ENCODE results near the gene GALT. TPM values are rescaled to one million over a fixed set of nuclear protein-coding genes. Genes with fewer than 3 reads are reported as not detected.

The GALT gene
- total and polyA plus RNA-seq, 4 donors, result 58.6 to 196 (median 115) TPM

DNA sequence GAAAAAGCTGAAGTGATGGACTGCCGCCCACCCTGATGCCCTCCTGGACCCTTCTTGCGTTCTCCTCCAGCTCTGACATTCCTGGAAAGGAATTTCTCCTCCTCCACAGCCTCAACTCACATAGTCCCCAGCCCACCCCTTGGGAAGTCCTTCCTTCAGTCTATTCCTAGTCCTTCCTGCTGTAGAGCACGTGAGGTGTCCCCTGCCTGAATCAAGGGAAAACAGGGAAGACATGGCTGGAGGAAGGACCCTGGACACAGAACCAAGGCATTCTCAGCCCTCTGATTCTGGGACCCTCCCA, 21.3 kb upstream of the GALT start (continued):
- TF ChIP-seq, protein P1, sequence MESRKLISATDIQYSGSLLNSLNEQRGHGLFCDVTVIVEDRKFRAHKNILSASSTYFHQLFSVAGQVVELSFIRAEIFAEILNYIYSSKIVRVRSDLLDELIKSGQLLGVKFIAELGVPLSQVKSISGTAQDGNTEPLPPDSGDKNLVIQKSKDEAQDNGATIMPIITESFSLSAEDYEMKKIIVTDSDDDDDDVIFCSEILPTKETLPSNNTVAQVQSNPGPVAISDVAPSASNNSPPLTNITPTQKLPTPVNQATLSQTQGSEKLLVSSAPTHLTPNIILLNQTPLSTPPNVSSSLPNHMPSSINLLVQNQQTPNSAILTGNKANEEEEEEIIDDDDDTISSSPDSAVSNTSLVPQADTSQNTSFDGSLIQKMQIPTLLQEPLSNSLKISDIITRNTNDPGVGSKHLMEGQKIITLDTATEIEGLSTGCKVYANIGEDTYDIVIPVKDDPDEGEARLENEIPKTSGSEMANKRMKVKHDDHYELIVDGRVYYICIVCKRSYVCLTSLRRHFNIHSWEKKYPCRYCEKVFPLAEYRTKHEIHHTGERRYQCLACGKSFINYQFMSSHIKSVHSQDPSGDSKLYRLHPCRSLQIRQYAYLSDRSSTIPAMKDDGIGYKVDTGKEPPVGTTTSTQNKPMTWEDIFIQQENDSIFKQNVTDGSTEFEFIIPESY (IDR thresholded peaks at IDR 0.05), result no peak
- TF ChIP-seq SP1 (IDR thresholded peaks at IDR 0.05) (no peak), HNF4A (conservative IDR thresholded peaks at IDR 0.05) (no peak), GABPA (IDR thresholded peaks at IDR 0.05 in 1 of 2, conservative IDR thresholded peaks at IDR 0.05 in 1 of 2) (no peak), RXRA (IDR thresholded peaks at IDR 0.05) (no peak)
- TF ChIP-seq, protein P2, sequence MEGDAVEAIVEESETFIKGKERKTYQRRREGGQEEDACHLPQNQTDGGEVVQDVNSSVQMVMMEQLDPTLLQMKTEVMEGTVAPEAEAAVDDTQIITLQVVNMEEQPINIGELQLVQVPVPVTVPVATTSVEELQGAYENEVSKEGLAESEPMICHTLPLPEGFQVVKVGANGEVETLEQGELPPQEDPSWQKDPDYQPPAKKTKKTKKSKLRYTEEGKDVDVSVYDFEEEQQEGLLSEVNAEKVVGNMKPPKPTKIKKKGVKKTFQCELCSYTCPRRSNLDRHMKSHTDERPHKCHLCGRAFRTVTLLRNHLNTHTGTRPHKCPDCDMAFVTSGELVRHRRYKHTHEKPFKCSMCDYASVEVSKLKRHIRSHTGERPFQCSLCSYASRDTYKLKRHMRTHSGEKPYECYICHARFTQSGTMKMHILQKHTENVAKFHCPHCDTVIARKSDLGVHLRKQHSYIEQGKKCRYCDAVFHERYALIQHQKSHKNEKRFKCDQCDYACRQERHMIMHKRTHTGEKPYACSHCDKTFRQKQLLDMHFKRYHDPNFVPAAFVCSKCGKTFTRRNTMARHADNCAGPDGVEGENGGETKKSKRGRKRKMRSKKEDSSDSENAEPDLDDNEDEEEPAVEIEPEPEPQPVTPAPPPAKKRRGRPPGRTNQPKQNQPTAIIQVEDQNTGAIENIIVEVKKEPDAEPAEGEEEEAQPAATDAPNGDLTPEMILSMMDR (IDR thresholded peaks at IDR 0.05; ENCODE audit: low read depth, low read length, missing input control), result no peak

DNA sequence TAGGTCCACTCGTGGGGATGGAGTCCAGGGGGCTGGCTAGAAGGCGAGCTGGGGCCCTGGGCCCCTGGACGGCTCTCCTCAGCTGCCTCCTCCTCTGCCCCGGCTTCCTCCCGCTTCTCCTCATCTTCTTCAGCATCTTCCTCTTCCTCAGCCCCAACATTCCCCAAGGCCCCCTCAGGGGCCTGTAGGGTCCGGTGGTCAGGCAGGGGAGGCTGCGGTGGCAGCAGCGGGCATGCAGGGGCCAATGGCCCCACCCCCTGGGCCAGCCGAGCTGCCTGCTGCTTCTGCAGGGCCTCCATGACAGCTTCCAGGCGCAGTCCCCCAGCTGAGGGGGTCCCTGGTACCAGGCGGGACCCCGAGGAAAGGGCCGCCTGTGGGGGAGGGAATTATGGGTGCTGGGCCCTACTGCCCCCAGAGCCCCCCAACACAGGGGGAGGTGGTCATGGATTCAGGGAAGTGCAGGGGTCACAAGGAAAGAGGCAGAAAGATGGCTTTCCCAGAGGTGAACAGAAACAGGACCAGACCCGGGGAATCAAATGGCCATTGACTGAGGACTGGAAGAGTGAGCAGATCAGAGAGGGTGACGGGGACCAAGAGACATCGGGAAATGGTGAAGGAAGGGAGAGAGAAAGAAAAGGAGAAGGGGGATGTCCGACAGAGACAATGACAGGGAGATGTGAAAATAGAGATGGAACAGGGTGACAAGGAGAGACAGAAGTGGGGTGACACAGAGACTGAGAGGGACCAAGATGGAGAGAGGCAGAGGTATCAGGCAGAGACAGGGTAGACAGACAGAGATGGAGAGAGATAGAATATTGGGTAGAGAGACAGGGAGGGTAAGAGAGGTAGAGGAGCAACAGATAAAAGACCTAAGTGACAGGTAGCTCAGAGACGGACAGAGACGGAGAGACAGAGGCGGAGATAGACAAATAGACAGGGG, 18.5 kb upstream of the GALT start:
- 62% methylated on average over 20 of the region's 20 CpGs for WGBS
- no peak for DNase-seq (ENCODE audit: low spot score)
- peak overlapping the region in 2 of 3 donors; percentile 52 to 54 for H3K4me3 ChIP-seq (ENCODE audit: low read depth in 1 of 3, low read length in 3 of 3)
- H3K27me3 ChIP-seq (ENCODE audit: control insufficient read depth in 4 of 4, insufficient read depth in 4 of 4, low read length in 3 of 4), result no peaks in the 10 kb centered on the region
- H3K27ac ChIP-seq (ENCODE audit: low read depth in 1 of 2, low read length in 2 of 2), result no peak overlapping the region
- TF ChIP-seq YY1 (IDR thresholded peaks at IDR 0.05) (no peak), GABPA (IDR thresholded peaks at IDR 0.05 in 1 of 2, conservative IDR thresholded peaks at IDR 0.05 in 1 of 2) (no peak), NR2F2 (IDR thresholded peaks at IDR 0.05) (no peak), RXRA (IDR thresholded peaks at IDR 0.05) (no peak), TAF1 (conservative IDR thresholded peaks at IDR 0.05) (no peak), FOXA1 (IDR thresholded peaks at IDR 0.05) (no peak), FOXA2 (IDR thresholded peaks at IDR 0.05) (no peak), HNF4G (IDR thresholded peaks at IDR 0.05) (no peak)
- TF ChIP-seq, protein P3, sequence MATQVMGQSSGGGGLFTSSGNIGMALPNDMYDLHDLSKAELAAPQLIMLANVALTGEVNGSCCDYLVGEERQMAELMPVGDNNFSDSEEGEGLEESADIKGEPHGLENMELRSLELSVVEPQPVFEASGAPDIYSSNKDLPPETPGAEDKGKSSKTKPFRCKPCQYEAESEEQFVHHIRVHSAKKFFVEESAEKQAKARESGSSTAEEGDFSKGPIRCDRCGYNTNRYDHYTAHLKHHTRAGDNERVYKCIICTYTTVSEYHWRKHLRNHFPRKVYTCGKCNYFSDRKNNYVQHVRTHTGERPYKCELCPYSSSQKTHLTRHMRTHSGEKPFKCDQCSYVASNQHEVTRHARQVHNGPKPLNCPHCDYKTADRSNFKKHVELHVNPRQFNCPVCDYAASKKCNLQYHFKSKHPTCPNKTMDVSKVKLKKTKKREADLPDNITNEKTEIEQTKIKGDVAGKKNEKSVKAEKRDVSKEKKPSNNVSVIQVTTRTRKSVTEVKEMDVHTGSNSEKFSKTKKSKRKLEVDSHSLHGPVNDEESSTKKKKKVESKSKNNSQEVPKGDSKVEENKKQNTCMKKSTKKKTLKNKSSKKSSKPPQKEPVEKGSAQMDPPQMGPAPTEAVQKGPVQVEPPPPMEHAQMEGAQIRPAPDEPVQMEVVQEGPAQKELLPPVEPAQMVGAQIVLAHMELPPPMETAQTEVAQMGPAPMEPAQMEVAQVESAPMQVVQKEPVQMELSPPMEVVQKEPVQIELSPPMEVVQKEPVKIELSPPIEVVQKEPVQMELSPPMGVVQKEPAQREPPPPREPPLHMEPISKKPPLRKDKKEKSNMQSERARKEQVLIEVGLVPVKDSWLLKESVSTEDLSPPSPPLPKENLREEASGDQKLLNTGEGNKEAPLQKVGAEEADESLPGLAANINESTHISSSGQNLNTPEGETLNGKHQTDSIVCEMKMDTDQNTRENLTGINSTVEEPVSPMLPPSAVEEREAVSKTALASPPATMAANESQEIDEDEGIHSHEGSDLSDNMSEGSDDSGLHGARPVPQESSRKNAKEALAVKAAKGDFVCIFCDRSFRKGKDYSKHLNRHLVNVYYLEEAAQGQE (IDR thresholded peaks at IDR 0.05), result no peak
- TF ChIP-seq, protein P2 (IDR thresholded peaks at IDR 0.05; ENCODE audit: low read depth, low read length, missing input control), result no peak
- TF ChIP-seq, protein P4, sequence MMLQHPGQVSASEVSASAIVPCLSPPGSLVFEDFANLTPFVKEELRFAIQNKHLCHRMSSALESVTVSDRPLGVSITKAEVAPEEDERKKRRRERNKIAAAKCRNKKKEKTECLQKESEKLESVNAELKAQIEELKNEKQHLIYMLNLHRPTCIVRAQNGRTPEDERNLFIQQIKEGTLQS (IDR thresholded peaks at IDR 0.05), result no peak
- peaks cover 6 to 52% (median 45%) of the 10 kb centered on the region in 4 donors for H3K4me1 ChIP-seq (ENCODE audit: control insufficient read depth in 4 of 4, insufficient read depth in 4 of 4, low read length in 3 of 4)
- H3K9ac ChIP-seq (ENCODE audit: low read depth in 1 of 2, low read length in 2 of 2), result no peak overlapping the region
- H3K9me3 ChIP-seq (ENCODE audit: control insufficient read depth in 4 of 4, low read length in 3 of 4), result no peaks in the 10 kb centered on the region
- no peaks in the 10 kb centered on the region for H3K36me3 ChIP-seq (ENCODE audit: control insufficient read depth in 4 of 4, insufficient read depth in 3 of 4, low read depth in 1 of 4, low read length in 3 of 4)

Data from liver (tissue), 9 donors.